Epidermal melanocyte (primary cell): ENCODE measurements around the gene IL1F10.

ENCODE experiments used
- DNase-seq: peaks from one replicate; pipeline ENCODE4 v3.0.0; 2011; ENCODE audit warnings: low spot score; ENCODE audit not compliant: insufficient read length

IL1F10 gene

DNA sequence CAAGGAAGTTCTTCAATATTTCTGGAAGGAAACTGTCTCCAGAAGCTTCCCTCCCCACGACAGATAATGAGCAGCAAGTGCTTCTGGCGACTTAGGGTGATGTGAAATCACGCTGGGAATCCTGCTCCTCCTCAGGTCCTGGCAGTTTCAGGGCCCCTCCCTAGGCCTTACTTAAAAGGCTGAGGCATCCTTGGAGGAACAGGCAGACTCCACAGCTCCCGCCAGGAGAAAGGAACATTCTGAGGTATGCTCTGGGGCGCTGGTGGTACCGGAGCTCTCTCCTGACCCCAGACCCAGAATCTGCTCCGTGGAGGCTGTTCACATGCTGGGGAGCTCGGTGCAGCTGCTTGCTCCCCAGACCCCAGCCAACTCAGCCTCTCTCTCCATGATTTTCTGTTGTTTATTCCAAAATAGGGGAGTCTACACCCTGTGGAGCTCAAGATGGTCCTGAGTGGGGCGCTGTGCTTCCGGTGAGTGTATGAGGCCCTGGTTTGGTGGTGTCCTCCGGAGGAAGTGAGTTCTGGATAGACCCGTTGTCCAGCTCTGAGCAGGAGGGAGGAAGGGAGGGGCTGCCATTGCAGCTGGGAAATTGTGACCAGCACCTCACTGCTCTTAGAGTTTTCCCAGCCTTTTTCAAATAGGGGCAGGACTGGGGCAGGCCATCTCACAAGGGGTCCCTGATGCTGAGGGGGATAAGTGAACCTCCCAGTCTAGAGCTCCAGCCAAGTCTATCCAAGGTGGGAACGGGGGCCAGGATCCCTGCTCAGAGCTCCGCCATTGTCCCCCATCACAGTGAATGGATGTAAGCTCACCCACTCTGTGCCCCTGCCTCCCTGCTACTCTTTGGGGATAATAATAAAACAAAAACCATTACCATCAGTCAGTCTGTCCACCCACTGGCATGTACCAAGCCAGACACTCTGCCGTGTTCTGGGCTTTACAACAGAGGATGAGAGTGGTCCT, 8.5 kb upstream of the IL1F10 start, which contains the start of gene IL36RN:
Gene IL36RN (plus strand): TSS at position 201 of the 963 bp plus-strand sequence. CDS start 241 bp downstream, at position 442.
- no peak for DNase-seq

DNA sequence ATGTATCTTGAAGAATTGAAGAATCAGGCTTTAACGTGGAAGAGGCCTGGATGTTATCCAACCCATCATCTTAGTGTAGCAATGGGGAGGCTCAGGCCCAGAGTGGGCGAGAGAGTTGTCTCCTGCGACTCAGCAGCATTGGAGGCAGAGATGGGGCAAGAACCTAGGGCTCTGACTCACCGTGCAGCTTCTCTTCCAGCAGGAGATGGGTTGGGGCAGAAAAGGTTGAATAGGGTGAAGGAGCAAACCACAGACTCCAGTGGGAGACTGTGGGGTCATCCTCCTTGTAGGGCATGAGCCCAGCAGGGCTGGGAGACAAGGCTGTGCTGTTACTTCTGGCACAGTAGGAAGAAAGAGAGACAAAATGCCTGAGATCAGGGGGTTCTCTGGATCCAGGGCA, 7.4 kb upstream of the IL1F10 start:
- no peak for DNase-seq

DNA sequence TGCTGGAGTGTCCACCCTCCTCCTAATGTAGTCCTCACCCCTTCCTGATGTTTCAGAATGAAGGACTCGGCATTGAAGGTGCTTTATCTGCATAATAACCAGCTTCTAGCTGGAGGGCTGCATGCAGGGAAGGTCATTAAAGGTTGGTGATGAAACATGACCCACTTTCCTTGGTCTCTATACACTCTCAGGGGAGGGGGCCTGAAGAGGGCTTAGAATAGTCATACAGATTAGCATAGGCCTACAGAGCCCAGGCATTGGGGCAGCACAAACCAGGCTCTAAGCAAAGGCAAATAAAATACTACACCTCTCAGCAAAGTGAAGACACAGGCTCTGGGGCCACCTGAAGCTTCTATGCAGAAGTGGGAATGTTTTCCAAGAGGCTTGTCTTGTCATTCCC, 7.0 kb upstream of the IL1F10 start:
- DNase-seq, result no peak

DNA sequence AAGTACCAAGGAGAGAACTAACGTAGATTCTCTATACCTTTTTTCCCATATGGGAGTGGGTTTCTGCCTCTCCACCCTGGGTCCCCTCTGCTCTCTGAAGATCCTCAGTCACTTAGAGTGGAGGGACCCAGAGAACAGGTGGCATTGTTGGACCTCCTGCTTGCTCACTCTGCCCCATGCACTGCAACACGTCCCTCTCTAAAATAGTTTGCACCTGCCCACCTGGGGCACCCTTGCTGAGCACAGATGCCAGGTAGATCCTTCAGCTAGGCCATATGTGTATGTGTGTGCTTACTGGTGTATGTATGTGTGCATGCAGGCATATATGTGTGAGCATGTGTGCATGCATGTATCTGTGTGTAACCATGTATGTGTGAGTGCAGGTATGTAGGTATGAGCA, 6.5 kb upstream of the IL1F10 start:
- no peak for DNase-seq

DNA sequence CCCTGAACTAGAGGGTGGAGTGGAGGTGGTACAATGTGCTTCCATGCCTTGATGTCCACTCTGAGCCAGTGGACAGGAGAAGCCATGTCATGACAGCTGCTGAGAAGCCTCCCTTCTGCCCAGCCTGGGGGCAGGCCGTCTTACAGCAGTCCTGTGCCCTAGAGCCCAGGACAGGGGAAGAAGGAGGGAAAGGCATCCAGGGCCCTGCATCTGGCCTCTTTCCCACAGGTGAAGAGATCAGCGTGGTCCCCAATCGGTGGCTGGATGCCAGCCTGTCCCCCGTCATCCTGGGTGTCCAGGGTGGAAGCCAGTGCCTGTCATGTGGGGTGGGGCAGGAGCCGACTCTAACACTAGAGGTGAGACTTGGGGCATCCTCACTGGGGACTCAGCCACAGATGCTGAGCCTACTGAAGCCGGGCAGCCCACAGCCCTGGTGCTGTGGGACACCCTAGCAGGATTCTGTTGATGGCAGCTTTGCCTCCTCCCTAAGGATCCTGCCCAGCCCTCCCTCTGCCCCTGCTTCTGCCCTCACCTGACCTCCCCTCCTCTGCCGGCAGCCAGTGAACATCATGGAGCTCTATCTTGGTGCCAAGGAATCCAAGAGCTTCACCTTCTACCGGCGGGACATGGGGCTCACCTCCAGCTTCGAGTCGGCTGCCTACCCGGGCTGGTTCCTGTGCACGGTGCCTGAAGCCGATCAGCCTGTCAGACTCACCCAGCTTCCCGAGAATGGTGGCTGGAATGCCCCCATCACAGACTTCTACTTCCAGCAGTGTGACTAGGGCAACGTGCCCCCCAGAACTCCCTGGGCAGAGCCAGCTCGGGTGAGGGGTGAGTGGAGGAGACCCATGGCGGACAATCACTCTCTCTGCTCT, 5.6 kb upstream of the IL1F10 start:
- no peak for DNase-seq

DNA sequence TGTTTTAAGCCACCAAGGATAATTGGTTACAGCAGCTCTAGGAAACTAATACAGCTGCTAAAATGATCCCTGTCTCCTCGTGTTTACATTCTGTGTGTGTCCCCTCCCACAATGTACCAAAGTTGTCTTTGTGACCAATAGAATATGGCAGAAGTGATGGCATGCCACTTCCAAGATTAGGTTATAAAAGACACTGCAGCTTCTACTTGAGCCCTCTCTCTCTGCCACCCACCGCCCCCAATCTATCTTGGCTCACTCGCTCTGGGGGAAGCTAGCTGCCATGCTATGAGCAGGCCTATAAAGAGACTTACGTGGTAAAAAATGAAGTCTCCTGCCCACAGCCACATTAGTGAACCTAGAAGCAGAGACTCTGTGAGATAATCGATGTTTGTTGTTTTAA, 3.5 kb upstream of the IL1F10 start:
- DNase-seq, result no peak

DNA sequence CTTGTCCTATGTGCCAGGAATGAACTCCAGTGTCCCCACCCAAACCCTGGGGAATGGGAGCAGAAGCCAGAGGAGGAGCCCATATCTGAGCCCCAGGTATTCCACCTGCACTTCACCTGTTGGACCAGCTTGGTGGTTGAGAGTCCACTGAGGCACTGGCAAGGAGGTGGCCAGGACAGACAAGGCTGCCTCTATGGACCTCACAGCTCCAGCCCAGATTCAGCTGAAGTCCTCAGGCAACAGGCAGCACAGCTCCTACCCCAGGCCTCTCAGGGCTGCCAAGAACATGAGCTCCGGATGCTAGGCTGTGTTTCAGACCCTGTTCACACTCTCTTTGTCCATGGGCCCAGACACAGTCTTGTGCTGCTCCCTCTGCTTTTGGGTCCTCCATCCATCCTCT, 2.9 kb upstream of the IL1F10 start:
- DNase-seq, result no peak

DNA sequence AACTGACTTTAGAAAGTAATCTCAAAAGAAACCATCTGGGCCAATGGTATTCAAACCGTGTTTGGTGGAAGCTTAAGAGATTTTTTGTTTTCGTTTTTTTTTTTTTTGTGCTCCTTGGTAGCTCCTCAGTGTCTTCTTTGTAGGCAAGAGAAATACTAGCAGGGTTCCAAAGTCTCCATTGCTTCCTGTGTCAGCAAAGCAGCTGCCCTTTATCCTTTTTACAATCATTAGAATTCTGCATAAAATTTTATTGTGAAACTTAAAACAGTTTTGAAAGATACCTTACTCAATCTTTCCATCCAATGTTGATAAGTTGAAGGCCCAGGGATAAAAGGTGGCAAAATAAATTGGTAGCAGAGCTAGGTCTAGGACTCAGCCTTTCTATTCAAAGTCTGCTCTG, 479 bp downstream of the IL1F10 start:
- DNase-seq, result no peak

DNA sequence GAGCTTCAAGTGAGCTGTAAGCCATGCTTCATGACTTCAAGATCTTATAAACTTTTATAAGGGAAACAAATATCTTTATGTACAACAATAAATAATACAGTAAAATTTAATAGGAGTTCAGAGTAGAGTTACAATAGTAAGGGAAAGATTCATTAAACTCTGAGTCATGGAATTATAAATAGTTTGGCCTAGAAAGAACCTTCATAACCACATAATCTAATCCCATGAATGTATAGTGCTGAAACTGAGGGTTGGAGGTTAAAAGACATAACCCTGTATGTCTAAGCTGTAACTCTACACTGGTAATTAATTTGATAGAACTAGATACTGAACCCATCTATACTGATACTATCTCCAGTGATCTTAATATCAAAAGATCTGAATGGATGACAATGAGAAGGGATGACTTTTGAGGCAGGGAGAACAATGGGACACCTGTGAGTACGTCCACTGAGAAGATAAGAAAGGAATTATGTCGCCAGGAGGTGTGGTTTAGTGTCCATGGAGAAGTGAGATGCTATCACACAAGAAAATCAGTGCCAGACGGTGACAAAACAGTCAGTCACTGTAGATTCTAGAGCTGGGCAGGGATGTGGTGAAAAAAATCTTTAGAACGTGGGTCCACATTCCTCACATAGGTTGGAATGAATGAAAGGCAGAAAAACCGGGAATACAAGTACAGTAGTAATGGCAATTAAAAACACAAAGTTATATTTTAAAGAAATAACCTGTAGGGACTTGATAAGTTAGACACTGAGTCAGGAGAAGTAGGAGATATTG, 1.1 kb downstream of the IL1F10 start:
- no peak for DNase-seq

DNA sequence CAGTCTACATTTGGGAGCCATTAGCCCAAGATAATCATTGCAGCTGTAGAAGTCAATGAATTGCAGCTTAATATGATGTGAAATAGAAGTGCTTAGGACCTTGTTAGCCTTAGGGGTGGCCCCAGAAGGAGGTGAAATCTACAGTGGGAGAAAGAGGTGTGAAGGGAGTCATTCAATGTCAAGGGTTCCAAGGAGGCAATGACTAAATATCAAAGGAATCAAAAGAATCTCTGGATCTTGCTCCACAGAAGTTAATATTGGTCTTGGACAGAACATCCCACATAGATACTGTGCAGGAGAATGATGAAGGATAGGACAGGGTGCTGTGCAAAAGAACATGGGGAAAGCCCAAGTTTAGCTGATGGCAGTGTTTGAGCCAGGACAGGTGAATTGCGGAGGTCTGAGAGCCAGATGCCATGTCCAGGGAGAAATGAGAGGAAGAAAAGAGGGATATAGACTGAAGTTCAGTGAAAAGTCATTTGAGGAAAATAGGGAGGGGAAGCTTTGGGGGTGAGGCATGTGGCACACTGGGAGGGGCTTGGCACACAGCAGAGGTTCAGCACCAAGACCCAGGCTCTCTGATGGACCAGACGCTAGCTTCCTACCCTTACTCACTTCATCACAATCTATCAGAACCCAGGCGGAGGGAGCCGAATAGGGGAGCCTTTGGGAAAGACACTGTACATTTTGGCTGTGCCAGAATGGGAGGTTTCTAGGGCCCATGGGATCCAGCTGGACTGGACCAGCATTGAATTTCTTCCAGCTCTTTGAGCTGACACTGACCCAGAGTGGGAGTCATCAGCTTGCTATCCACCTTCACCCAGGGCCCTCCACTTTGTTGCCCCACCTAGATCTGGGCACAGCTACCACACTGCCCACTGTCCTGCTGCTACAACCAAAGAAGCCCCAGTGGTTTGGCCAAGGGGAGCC, 2.2 kb downstream of the IL1F10 start:
- DNase-seq, result no peak

DNA sequence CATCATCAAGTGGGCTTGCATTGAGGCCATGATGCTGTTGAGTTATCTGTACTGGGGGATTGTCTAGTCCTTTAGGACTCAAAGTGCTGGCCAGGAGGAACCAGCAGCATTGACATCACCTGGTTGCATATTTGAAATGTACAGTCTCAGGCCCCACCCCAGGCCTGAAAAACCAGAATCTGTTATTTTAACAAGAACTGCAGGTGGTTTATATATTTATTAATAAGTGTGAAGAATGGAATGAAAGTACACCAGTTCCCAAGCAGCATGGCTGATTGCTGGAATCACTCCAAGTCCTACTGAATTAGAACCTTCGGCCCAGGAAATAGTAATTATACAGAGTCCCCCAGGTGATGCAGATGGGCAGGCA, 2.8 kb downstream of the IL1F10 start:
- no peak for DNase-seq

DNA sequence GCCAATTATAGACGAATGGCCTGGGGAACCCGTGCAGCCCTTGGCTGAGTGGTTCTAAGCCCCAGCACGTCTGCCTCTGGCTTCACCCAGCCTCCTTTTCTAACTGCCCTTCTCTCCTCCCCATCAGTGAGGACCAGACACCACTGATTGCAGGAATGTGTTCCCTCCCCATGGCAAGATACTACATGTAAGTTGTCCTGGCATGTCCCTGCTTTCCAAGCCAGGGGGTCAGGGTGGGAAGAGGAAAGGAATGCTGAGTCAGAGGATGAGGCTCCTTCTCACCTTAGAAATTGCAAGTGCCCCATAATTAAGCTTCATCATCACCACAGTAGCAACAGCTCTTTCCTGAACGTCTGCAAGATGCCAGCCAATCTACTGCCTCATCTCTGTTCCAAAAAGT, 4.8 kb downstream of the IL1F10 start:
- no peak for DNase-seq

DNA sequence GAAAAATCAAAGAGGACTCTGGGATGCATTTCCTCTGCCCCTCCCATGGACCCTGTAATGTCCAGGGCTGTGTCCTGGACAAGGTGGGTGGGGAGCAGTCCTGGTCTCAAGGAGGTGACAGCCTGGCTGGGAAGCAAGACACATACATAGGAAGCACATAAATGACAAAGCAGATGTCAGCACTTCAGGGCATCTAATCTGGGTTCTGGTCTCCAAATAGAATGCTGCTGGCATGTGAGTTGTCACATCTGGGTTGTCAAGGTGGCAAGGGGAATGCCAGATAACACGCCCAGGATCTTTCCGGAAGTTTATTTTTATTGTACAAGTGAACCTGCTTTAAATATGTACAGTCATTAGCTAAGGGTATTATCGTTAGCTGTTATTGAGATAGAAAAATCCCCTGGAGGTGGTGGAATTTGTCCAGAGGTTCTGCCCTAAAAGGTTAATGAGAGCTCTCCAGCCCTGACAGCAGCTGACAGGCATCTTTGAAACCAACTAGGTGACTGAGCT, 5.6 kb downstream of the IL1F10 start:
- no peak for DNase-seq

DNA sequence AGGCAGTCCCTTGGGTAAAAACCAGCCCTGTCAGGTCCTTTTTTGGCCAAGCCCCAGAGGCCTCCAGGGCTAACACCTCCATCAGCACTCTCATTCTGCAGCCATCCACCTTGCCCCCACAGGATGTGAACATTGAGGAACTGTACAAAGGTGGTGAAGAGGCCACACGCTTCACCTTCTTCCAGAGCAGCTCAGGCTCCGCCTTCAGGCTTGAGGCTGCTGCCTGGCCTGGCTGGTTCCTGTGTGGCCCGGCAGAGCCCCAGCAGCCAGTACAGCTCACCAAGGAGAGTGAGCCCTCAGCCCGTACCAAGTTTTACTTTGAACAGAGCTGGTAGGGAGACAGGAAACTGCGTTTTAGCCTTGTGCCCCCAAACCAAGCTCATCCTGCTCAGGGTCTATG, 7.3 kb downstream of the IL1F10 start:
- DNase-seq, result no peak

DNA sequence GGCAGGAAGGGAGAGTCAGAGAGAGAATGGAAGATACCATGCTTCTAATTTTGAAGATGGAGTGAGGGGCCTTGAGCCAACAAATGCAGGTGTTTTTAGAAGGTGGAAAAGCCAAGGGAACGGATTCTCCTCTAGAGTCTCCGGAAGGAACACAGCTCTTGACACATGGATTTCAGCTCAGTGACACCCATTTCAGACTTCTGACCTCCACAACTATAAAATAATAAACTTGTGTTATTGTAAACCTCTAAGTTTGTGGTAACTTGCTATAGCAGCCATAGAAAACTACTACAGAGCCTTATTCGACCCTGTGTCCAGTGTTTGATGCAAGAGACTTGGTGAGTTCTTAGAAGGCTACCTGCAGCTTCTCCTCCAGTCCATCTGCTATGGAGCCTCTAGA, 7.8 kb downstream of the IL1F10 start:
- DNase-seq, result no peak

DNA sequence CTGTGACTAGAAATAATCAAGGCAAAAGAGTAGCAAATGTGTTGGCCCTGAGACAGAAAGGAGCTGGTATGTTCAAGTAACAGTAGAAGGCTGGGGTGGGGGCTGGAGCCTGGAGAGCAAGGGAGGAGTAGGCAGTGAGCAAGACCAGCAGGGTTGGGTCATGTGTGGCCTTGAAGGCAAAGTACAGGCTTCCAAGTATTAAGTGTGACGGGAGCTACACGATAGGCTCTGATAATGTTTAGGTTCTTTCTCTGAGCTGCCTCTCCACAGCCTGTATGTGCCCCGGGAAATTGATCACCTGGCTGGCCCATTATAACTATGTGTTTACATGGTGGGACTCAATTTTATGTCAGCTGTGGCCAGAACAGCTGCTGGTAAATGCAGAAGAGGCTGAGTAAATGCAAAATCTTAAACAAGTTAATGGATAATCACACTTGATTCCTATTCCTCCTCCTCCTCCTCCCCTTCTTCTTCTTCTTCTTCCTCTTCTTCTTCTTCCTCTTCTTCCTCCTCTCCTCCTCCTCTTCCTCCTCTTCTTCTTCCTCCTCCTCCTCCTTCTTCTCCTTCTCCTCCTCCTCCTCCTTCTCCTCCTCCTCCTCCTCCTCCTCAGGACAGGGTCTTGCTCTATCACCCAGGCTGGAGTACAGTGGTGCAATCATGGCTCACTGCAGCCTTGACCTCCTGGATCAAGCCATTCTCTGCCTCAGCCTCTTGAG, 9.3 kb downstream of the IL1F10 start:
- no peak for DNase-seq

DNA sequence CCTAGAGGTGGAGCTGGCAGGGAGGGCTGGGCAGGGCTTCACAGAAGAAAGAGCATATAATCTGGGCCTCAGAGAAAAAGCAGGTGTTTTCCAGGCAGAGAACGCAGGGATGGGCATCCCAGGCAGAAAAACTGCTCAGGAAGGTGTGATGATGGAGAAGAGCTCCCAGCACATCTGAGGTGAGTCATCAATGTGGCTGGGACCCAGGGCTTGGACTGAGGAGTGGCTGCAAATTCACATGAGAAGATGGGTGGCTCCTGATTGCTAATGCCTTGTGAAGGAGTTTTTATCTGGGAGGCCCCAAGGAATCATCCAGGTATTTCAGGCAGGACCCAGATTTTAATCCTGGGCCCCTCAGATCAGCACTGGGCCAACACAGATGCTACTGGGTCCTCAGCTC, 10.2 kb downstream of the IL1F10 start:
- no peak for DNase-seq

DNA sequence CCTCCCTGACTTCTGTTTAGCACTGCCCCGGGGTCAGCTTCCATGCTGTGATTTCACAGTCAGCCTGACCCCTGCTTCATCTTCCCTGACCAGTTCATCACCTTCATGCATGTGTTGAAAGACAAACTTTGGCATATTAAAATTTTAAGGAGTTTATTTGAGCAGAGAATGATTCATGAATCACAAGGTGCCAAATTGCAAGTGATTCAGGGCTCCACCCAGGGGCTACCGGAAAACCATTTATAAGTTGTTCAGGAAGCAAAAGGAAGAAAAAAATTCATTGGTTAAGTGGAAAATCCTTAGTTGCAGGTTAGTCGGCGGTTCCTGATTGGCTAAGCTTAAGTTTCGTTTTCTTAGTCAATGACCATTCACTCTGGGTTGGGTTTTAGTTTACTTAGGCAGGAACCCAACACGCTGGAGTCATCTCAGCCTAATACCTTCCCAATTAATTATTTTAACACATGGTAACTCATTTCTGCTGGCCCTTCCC, 10.6 kb downstream of the IL1F10 start:
- no peak for DNase-seq

DNA sequence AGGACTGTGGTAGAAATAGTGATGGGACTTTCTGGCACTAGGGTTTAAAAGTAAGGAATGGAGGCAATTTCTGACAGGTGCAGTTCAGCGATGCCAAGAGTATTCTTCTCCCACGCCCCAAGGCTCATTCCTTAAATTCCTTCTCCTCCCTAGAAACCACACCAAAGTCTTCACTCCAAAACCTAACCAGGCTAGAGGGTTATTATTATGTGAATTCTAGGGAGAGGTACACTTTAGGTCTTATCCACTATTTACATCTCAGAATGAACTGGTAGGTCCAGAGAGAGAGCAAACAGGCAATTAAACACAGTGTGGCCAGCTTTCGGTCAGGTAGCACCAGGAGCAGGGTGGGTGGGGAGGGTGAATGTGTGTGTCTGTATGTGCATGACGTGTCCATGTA, 11.4 kb downstream of the IL1F10 start:
- no peak for DNase-seq
